ENCODE results near the gene OVAAL.

The OVAAL gene

DNA sequence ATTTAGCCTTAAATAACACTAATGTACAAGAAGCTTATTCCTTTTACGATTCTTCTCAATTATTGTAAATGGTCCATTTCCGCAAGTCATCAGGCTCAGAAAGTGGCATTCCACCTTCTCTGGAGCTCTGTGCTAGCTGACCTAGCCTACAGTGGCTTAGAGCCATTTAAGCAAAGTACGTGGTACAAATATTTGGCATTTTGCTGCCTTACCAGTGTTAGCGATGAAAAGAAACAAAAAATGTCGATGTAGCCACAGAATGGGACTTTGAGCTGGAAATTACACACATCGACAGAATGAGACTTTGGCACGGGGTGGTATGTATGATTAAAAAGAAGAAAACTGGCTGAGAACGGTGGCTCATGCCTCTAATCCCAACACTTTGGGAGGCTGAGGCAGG is 26.1 kb downstream of the OVAAL start:
- TF ChIP-seq, protein P1, sequence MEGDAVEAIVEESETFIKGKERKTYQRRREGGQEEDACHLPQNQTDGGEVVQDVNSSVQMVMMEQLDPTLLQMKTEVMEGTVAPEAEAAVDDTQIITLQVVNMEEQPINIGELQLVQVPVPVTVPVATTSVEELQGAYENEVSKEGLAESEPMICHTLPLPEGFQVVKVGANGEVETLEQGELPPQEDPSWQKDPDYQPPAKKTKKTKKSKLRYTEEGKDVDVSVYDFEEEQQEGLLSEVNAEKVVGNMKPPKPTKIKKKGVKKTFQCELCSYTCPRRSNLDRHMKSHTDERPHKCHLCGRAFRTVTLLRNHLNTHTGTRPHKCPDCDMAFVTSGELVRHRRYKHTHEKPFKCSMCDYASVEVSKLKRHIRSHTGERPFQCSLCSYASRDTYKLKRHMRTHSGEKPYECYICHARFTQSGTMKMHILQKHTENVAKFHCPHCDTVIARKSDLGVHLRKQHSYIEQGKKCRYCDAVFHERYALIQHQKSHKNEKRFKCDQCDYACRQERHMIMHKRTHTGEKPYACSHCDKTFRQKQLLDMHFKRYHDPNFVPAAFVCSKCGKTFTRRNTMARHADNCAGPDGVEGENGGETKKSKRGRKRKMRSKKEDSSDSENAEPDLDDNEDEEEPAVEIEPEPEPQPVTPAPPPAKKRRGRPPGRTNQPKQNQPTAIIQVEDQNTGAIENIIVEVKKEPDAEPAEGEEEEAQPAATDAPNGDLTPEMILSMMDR (IDR thresholded peaks at IDR 0.05; ENCODE audit: insufficient read depth, low read length) = no peak
- TF ChIP-seq, protein P2, sequence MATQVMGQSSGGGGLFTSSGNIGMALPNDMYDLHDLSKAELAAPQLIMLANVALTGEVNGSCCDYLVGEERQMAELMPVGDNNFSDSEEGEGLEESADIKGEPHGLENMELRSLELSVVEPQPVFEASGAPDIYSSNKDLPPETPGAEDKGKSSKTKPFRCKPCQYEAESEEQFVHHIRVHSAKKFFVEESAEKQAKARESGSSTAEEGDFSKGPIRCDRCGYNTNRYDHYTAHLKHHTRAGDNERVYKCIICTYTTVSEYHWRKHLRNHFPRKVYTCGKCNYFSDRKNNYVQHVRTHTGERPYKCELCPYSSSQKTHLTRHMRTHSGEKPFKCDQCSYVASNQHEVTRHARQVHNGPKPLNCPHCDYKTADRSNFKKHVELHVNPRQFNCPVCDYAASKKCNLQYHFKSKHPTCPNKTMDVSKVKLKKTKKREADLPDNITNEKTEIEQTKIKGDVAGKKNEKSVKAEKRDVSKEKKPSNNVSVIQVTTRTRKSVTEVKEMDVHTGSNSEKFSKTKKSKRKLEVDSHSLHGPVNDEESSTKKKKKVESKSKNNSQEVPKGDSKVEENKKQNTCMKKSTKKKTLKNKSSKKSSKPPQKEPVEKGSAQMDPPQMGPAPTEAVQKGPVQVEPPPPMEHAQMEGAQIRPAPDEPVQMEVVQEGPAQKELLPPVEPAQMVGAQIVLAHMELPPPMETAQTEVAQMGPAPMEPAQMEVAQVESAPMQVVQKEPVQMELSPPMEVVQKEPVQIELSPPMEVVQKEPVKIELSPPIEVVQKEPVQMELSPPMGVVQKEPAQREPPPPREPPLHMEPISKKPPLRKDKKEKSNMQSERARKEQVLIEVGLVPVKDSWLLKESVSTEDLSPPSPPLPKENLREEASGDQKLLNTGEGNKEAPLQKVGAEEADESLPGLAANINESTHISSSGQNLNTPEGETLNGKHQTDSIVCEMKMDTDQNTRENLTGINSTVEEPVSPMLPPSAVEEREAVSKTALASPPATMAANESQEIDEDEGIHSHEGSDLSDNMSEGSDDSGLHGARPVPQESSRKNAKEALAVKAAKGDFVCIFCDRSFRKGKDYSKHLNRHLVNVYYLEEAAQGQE (IDR thresholded peaks at IDR 0.05; ENCODE audit: insufficient replicate concordance, low read depth) = no peak
- TF ChIP-seq POLR2AphosphoS5 (IDR thresholded peaks at IDR 0.05; ENCODE audit: low read depth) = no peak
- TF ChIP-seq GABPA (IDR thresholded peaks at IDR 0.05; ENCODE audit: low read depth) = no peak
- no peak overlapping the region for H3K27ac ChIP-seq (replicated peaks)
- no peak for DNase-seq (ENCODE audit: low read depth in 1 of 2, low spot score in 1 of 2)

DNA sequence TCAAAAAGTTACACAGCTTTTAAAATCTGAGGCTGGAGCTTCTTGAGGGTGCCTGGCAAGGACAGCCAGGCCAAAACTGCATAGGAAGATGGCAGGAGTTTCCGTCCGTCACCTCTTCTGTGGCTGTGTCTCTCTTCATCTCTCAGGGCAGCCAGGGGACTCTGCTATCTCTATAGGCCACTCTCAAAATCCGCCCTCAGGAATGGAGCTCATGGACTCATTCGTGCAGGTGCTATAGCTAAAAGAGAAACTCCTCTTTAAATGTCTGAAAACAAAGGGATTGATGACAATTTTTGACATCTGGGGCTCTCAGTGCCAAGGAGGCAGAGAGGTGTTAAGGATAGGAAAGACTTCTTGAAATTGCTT is 27.2 kb downstream of the OVAAL start:
- TF ChIP-seq POLR2AphosphoS5 (IDR thresholded peaks at IDR 0.05; ENCODE audit: low read depth) = no peak
- TF ChIP-seq SPI1 (IDR thresholded peaks at IDR 0.05; ENCODE audit: borderline replicate concordance, low read depth) = no peak
- TF ChIP-seq, protein P1 (IDR thresholded peaks at IDR 0.05; ENCODE audit: insufficient read depth, low read length) = no peak
- no peak for TF ChIP-seq GABPA (IDR thresholded peaks at IDR 0.05; ENCODE audit: low read depth)
- TF ChIP-seq, protein P2 (IDR thresholded peaks at IDR 0.05; ENCODE audit: insufficient replicate concordance, low read depth) = no peak
- DNase-seq (ENCODE audit: low read depth in 1 of 2, low spot score in 1 of 2) = no peak
- H3K27ac ChIP-seq (replicated peaks) = no peak overlapping the region
- no peaks in the 10 kb centered on the region for H3K27me3 ChIP-seq (ENCODE audit: insufficient read depth, poor library complexity, severe bottlenecking)
- no peak overlapping the region for H3K4me3 ChIP-seq (replicated peaks; ENCODE audit: insufficient read depth, low read length)

More for the DNA sequence above, 26.1 kb downstream of the OVAAL start:
- H3K4me3 ChIP-seq (replicated peaks; ENCODE audit: insufficient read depth, low read length) = no peak overlapping the region
- no peaks in the 10 kb centered on the region for H3K27me3 ChIP-seq (ENCODE audit: insufficient read depth, poor library complexity, severe bottlenecking)

DNA sequence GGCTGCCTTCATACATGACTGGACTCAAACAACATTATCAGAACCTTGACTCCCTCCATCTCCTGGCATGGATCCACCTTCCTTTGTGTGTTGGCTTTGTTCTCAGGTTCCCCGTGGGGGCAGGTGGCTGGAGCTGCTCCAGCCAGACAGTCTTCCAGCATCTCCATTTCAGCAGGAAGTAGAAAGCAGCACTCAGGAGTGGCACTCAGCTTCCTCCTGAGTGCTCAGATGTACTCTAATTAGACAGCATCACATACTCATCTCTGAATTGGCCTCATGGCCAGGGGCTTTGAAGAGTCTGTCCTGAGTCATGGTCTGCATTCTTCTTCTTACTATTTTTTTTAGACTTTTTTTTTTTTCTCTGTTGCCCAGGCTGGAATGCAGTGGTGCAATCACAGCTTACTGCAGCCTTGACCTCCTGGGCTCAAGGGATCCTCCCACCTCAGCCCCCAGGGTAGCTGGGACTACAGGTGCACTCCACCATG is 27.9 kb downstream of the OVAAL start:
- Histone ChIP-seq H3K4me3 (replicated peaks; ENCODE audit: insufficient read depth, low read length) (no peak overlapping the region), H3K27ac (replicated peaks) (no peak overlapping the region), H3K27me3 (ENCODE audit: insufficient read depth, poor library complexity, severe bottlenecking) (no peaks in the 10 kb centered on the region)
- DNase-seq (ENCODE audit: low read depth in 1 of 2, low spot score in 1 of 2) = no peak
- TF ChIP-seq GABPA (IDR thresholded peaks at IDR 0.05; ENCODE audit: low read depth) = no peak
- TF ChIP-seq, protein P2 (IDR thresholded peaks at IDR 0.05; ENCODE audit: insufficient replicate concordance, low read depth) = no peak
- TF ChIP-seq, protein P1 (IDR thresholded peaks at IDR 0.05; ENCODE audit: insufficient read depth, low read length) = no peak
- TF ChIP-seq SPI1 (IDR thresholded peaks at IDR 0.05; ENCODE audit: borderline replicate concordance, low read depth) = no peak
- TF ChIP-seq POLR2AphosphoS5 (IDR thresholded peaks at IDR 0.05; ENCODE audit: low read depth) = no peak
